ENCODE data around the gene BCL2.

BCL2 gene

GRCh38 chr18:63085611-63086010 is 234.0 kb downstream of the BCL2 start:
- CTCF ChIA-PET = interaction anchor here (0.7 to 0.8 kb wide), 2 partner anchors 32 to 356 kb away, joined by 3 read pairs; no protein-coding TSS in a partner anchor
- POLR2A ChIA-PET = no interaction called here
- TF ChIP-seq CTCF (IDR thresholded peaks at IDR 0.05; ENCODE audit: insufficient read depth, low read length, missing control alignments) = no peak

GRCh38 chr18:63084219-63084618 is 235.3 kb downstream of the BCL2 start:
- no peak for TF ChIP-seq CTCF (IDR thresholded peaks at IDR 0.05; ENCODE audit: insufficient read depth, low read length, missing control alignments)
- POLR2A ChIA-PET = no interaction called here
- DNase-seq (ENCODE audit: low read depth, low spot score) = no peak
- no peak overlapping the region for H3K4me3 ChIP-seq (ENCODE audit: low read depth, low read length)
- CTCF ChIA-PET = no interaction called here

More at GRCh38 chr18:63085611-63086010, 234.0 kb downstream of the BCL2 start:
- H3K4me3 ChIP-seq (ENCODE audit: low read depth, low read length) = no peak overlapping the region
- DNase-seq (ENCODE audit: low read depth, low spot score) = no peak

- POLR2A ChIA-PET = no interaction called here
- CTCF ChIA-PET = no interaction called here
- no peak for TF ChIP-seq CTCF (IDR thresholded peaks at IDR 0.05; ENCODE audit: insufficient read depth, low read length, missing control alignments)
- DNase-seq (ENCODE audit: low read depth, low spot score) = no peak
- H3K4me3 ChIP-seq (ENCODE audit: low read depth, low read length) = no peak overlapping the region
Observed at GRCh38 chr18:63083555-63083954, 236.0 kb downstream of the BCL2 start.

GRCh38 chr18:63083020-63083531 is 236.5 kb downstream of the BCL2 start:
- DNase-seq (ENCODE audit: low read depth, low spot score) = no peak
- H3K4me3 ChIP-seq (ENCODE audit: low read depth, low read length) = no peak overlapping the region
- POLR2A ChIA-PET = no interaction called here
- TF ChIP-seq CTCF (IDR thresholded peaks at IDR 0.05; ENCODE audit: insufficient read depth, low read length, missing control alignments) = no peak
- CTCF ChIA-PET = no interaction called here

- no peak for TF ChIP-seq CTCF (IDR thresholded peaks at IDR 0.05; ENCODE audit: insufficient read depth, low read length, missing control alignments)
- no peak overlapping the region for H3K4me3 ChIP-seq (ENCODE audit: low read depth, low read length)
- ChIA-PET POLR2A (no interaction called here), CTCF (no interaction called here)
- DNase-seq (ENCODE audit: low read depth, low spot score) = no peak
Observed at GRCh38 chr18:63082366-63083019, 237.1 kb downstream of the BCL2 start.

- POLR2A ChIA-PET = no interaction called here
- DNase-seq (ENCODE audit: low read depth, low spot score) = no peak
- no peak overlapping the region for H3K4me3 ChIP-seq (ENCODE audit: low read depth, low read length)
- CTCF ChIA-PET = no interaction called here
- no peak for TF ChIP-seq CTCF (IDR thresholded peaks at IDR 0.05; ENCODE audit: insufficient read depth, low read length, missing control alignments)
Observed at GRCh38 chr18:63079114-63079513, 240.5 kb downstream of the BCL2 start.

Data from AG04449 (cell line).